Mucosa of rectum (tissue), 2 donors: ENCODE data around the gene IVL.

Experiments used
- H3K27ac ChIP-seq, 2 donors: one replicate each; pipeline ENCODE4 v1.7.0; 2013; ENCODE audit warnings: inconsistent platforms in 2 of 2, low read depth in 2 of 2, low read length in 2 of 2
- H3K27me3 ChIP-seq, 2 donors: one replicate each; pipeline ENCODE4 v1.7.0; 2013; ENCODE audit warnings: low read length in 2 of 2; ENCODE audit not compliant: control insufficient read depth in 2 of 2, insufficient read depth in 2 of 2
- H3K36me3 ChIP-seq, 2 donors: one replicate each; pipeline ENCODE4 v1.7.0; 2013; ENCODE audit warnings: low read length in 2 of 2; ENCODE audit not compliant: control insufficient read depth in 2 of 2, insufficient read depth in 2 of 2
- H3K4me1 ChIP-seq, 2 donors: one replicate each; pipeline ENCODE4 v1.7.0; 2013; ENCODE audit warnings: low read length in 2 of 2, mild to moderate bottlenecking in 1 of 2; ENCODE audit not compliant: control insufficient read depth in 2 of 2, insufficient read depth in 2 of 2
- H3K4me3 ChIP-seq, 2 donors: one replicate each; pipeline ENCODE4 v1.7.0; 2013; ENCODE audit warnings: low read length in 2 of 2
- H3K9ac ChIP-seq, 2 donors: one replicate each; pipeline ENCODE4 v1.7.0; 2013; ENCODE audit warnings: low read length in 2 of 2, low read depth in 1 of 2, mild to moderate bottlenecking in 1 of 2
- H3K9me3 ChIP-seq, 2 donors: one replicate each; pipeline ENCODE4 v1.7.0; 2013; ENCODE audit warnings: low read length in 2 of 2; ENCODE audit not compliant: control insufficient read depth in 2 of 2
- donor health status: healthy.
- donor health status: Normal muscosa, but diverticular disease.

The IVL gene

DNA sequence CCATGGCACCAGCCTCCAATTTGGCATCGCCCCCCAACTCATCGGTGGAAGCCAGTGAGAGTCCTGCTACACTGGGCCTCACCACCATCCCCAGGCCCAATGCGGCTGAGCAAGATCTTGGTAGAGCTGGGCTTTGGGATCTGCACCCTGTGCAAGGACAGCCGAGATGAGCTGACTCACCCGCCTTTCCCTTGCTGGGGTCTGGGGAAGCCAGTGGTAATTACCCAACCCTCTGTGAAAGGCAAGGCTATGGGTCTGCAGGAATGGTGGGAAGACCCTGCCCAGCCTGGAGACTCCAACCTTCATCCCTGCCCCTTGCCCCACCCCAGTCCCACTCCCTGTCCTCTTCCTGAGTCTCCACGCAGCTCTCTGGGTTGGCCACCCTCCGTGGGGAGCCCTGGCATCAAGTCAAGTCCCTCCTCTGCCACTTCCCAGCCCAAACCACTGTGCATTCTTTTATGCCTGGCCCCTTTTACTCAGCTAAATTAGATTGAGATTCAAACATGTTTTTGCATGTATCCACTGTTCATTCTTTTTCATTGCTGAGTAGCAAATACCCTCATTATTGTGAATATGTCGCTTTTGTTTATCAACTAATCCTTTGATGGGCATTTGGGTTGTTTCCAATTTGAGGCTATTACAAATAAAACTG lies 21.5 kb upstream of the IVL start:
- Histone ChIP-seq H3K27ac (no peak overlapping the region), H3K4me3 (no peak overlapping the region), H3K9ac (no peak overlapping the region), H3K27me3 (no peaks in the 10 kb centered on the region), H3K36me3 (no peaks in the 10 kb centered on the region), H3K4me1 (no peaks in the 10 kb centered on the region), H3K9me3 (no peaks in the 10 kb centered on the region)

DNA sequence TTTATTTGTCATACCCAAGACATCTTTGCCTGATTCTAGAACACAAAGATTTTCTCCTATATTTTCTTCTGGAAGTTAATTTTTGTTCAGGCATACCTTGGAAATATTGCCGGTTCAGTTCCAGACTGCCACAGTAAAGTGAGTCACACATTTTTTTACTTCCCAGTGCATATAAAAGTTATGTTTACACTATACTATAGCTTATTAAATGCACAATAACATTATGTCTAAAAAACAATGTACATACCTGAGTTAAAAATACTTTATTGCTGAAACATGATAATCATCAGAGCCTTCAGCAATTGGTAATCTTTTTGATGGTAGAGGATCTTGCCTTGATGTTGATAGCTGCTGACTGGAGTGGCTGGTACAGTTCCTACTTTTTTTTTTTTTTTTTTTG lies 20.2 kb upstream of the IVL start:
- H3K4me1 ChIP-seq, result no peaks in the 10 kb centered on the region
- H3K27me3 ChIP-seq, result no peaks in the 10 kb centered on the region
- no peak overlapping the region for H3K9ac ChIP-seq
- no peak overlapping the region for H3K27ac ChIP-seq
- H3K36me3 ChIP-seq, result no peaks in the 10 kb centered on the region
- no peaks in the 10 kb centered on the region for H3K9me3 ChIP-seq
- no peak overlapping the region for H3K4me3 ChIP-seq

DNA sequence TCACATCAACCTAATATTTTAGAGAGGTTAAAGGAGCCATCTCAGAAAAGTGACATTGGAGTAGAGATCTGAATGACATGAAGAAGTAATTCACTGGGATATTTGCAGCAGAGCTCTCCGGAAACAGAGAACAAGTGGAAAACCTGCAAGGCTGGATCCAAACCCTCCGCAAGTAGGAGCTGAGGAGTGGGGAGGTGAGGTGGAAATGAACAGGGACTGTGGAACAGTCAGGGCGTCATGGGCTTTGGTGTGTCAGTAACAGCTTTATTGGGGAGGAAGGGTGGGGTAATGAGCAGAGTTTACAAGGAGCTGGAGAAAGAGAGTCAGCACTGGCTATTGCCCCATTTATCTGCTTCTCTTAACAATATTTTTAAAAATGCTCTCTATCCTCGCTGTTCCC lies 9.3 kb upstream of the IVL start:
- no peaks in the 10 kb centered on the region for H3K27me3 ChIP-seq

DNA sequence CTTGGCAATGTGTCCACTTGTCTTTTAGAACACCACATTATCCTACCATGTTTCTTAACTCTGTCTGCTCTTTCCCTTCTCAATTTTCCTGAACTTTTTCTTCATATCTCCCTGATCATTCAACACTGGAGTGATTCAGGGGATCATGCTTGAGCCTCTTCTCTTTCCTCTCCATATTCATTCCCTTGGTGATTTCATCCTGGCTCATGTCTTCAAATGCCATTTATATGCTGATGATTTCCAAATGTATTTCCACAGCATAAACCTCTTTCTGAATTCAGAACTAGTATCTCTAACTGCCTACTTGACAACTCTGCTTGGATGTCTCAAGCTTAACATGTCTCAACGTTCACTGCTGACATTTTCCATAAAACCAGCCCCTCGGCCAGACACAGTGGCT lies 8.5 kb upstream of the IVL start:
- Histone ChIP-seq H3K9ac (no peak overlapping the region), H3K36me3 (no peaks in the 10 kb centered on the region), H3K27me3 (no peaks in the 10 kb centered on the region), H3K27ac (no peak overlapping the region), H3K4me3 (no peak overlapping the region), H3K9me3 (no peaks in the 10 kb centered on the region), H3K4me1 (no peaks in the 10 kb centered on the region)

More for the DNA sequence above, 9.3 kb upstream of the IVL start:
- H3K9me3 ChIP-seq, result no peaks in the 10 kb centered on the region
- H3K36me3 ChIP-seq, result no peaks in the 10 kb centered on the region
- H3K4me3 ChIP-seq, result no peak overlapping the region
- H3K4me1 ChIP-seq, result no peaks in the 10 kb centered on the region
- no peak overlapping the region for H3K9ac ChIP-seq
- no peak overlapping the region for H3K27ac ChIP-seq

- H3K27me3 ChIP-seq, result no peaks in the 10 kb centered on the region
- no peaks in the 10 kb centered on the region for H3K9me3 ChIP-seq
- H3K27ac ChIP-seq, result no peak overlapping the region
- H3K36me3 ChIP-seq, result no peaks in the 10 kb centered on the region
- H3K4me3 ChIP-seq, result no peak overlapping the region
- H3K9ac ChIP-seq, result no peak overlapping the region
- H3K4me1 ChIP-seq, result no peaks in the 10 kb centered on the region
Measured at GRCh38 chr1:152901631-152902030, 6.7 kb upstream of the IVL start.

DNA sequence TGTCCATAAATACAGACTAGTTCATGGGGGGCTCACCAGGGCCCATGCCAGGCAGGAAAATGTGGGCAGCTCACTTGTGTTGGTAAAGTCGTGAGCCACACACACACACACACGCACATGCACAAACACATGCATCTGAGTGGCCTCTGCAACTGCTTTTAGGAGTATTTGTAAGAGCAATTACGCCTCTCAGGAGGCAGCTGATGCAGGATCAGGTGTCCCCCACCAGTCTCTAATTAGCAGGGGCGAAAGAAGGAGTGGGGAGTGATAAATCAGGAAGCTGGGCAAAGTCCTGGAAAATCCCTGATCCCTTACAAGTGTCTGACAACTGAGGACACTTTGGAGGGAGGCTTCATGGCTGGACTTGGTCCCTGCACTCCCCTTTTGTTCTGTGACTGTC lies 5.7 kb upstream of the IVL start:
- Histone ChIP-seq H3K4me1 (no peaks in the 10 kb centered on the region), H3K27me3 (no peaks in the 10 kb centered on the region), H3K9me3 (no peaks in the 10 kb centered on the region), H3K36me3 (no peaks in the 10 kb centered on the region), H3K9ac (no peak overlapping the region), H3K4me3 (no peak overlapping the region), H3K27ac (no peak overlapping the region)

- H3K4me1 ChIP-seq, result no peaks in the 10 kb centered on the region
- no peaks in the 10 kb centered on the region for H3K9me3 ChIP-seq
- no peaks in the 10 kb centered on the region for H3K27me3 ChIP-seq
- H3K27ac ChIP-seq, result no peak overlapping the region
- no peak overlapping the region for H3K9ac ChIP-seq
- H3K36me3 ChIP-seq, result no peaks in the 10 kb centered on the region
- no peak overlapping the region for H3K4me3 ChIP-seq
Measured at GRCh38 chr1:152904688-152905440, 3.5 kb upstream of the IVL start.

GRCh38 chr1:152906023-152906565 lies 2.3 kb upstream of the IVL start:
- H3K4me1 ChIP-seq, result no peaks in the 10 kb centered on the region
- H3K9ac ChIP-seq, result no peak overlapping the region
- H3K27ac ChIP-seq, result no peak overlapping the region
- no peaks in the 10 kb centered on the region for H3K36me3 ChIP-seq
- H3K27me3 ChIP-seq, result no peaks in the 10 kb centered on the region
- no peaks in the 10 kb centered on the region for H3K9me3 ChIP-seq
- H3K4me3 ChIP-seq, result no peak overlapping the region

GRCh38 chr1:152909206-152909605 lies 860 bp downstream of the IVL start:
- Histone ChIP-seq H3K9me3 (no peaks in the 10 kb centered on the region), H3K27me3 (no peaks in the 10 kb centered on the region), H3K4me1 (no peaks in the 10 kb centered on the region), H3K4me3 (no peak overlapping the region), H3K27ac (no peak overlapping the region), H3K36me3 (no peaks in the 10 kb centered on the region), H3K9ac (no peak overlapping the region)

- H3K4me3 ChIP-seq, result no peak overlapping the region
Measured at GRCh38 chr1:152912471-152912870, 4.1 kb downstream of the IVL start.

More at GRCh38 chr1:152912471-152912870, 4.1 kb downstream of the IVL start:
- Histone ChIP-seq H3K9me3 (no peaks in the 10 kb centered on the region), H3K36me3 (no peaks in the 10 kb centered on the region), H3K27me3 (no peaks in the 10 kb centered on the region), H3K4me1 (no peaks in the 10 kb centered on the region), H3K27ac (no peak overlapping the region), H3K9ac (no peak overlapping the region)
